Putamen (tissue), 1 donor: ENCODE measurements around the gene ASXL2.
"Not testable (repeated sequence)": the region's sequence is repeated elsewhere in the genome, so short reads cannot be mapped to it uniquely, and the experiment has no call there.

Experiments used
- DNase-seq: peaks from one replicate; pipeline ENCODE4 v3.0.0-alpha.2; 2016; ENCODE audit warnings: low spot score

ASXL2 gene

DNA sequence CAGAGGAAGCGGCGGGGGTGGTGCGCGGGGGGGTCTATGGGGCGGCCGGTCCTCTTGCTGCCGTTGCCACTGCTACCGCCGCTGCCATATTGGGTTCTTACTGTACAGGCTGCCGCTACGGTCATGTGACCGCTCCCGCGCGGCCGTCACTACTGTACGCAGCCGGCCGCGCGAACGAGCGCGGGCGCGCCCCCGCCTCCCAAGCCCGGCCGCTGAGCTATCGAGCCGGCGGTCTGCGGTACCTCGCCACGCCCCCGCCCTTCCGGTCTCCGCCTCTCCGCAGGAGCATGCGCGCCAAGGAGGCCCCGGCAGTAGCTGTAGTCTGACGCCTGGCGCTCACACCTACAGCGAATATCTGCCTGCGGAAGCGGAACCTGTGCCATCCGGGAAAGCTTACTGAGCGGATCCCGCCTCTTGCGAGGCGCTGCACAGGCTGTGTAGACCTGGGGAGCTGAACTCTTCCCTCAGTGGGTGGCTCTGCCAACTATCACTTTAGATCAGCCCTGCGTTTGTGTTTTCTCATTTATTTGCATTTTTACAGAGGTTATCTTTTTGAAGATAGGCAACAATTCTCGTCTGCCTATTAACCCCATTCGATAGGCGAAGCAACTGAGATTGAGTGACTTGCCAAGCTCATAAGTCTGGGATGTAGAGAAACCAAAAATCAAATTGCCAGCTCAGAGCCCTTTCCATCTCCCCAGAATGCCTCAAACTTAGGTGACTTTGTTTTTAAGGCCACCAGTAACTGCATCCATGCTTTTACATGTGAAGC, at the start of gene ASXL2:
Gene ASXL2 (minus strand): TSS at position 127 of the 772 bp plus-strand sequence. CDS start 265 bp downstream, outside the sequence.
- peak; percentile 97 for DNase-seq

DNA sequence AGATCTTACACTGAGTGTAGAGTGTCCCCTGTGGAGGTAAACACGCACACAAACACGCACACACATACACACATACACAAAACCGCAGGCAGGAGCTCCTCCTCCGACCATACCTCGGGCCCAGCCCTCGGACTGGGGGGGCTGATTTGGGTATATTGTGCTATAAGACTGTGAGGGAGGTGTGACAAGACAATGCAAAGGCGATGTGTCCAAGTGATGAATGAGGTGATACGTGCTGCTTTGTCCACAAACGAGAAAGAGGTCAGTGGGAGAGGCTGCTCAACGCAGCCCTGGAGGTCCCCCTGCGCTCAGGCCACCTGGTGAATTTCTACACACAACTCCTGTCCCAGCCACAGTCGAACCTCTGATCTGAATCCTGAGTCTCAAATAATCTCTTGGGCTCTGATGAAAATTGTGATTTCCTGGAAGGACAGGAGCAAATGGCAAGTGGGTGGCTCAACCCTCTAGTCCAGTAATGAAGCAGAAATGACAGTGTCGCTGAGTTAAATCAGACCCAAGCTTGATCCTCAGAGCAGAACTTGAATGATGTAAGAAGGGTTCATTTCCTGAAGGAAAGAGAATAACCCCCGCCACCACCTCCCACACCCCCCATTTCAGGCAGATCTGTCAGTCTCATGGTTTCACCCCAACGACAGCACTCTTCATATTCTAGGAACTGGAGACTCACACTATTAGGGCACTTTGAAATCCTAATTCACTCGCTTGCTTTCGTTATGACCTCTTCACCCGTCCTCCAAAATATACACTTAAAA, 48.9 kb upstream of the ASXL2 start:
- peak; percentile 36 for DNase-seq

GRCh38 chr2:25922501-25922900, 44.2 kb upstream of the ASXL2 start:
- DNase-seq: no peak

GRCh38 chr2:25920786-25921415, 42.6 kb upstream of the ASXL2 start:
- no peak for DNase-seq

DNA sequence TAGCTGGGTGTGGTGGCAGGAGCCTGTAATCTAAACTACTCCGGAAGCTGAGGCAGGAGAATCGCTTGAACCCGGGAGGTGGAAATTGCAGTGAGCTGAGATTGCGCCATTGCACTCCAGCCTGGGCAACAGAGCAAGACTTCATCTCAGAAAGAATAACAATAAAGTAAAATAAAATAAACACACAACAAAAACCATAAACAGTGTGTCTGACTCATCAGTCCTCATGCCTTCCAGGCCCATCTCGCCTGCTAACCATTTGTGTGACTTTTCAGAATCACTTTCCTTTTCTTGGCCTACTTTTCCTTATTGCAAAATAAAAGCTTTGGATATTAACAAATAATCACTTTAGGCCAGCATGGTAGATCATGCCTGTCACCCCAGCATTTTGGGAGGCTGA, 42.0 kb upstream of the ASXL2 start:
- DNase-seq: no peak

DNA sequence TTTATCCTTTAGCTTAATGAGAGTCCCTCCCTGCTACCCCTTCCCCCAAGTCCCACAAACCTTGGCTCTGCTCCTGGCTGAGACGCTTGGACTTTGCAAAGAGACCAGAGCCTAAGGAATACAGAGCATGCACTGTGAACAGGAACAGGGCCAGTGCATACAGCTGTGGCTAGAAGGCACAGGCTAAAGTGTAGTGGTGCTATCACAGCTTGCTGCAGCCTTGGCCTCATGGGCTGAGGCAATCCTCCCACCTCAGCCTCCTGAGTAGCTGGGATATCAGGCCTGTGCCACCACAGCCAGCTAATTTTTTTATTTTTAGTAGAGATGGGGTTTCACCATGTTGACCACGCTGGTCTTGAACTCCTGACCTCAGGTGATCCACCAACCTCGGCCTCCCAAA, 39.5 kb upstream of the ASXL2 start:
- DNase-seq: no peak

DNA sequence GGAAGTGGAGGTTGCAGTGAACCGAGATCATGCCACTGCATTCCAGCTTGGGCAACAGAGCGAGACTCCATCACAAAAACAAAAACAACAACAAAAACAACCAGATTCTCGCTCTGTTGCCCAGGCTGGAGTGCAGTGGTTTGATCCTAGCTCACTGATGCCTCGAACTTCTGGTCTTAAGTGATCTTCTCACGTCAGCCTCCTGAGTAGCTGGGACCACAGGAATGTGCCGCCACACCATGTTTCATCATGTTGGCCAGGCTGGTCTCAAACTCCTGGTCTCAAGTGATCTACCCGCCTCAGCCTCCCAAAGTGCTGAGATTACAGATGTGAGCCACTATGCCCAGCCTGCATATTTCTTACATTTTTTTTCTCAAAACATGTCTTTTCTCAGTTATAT, 39.1 kb upstream of the ASXL2 start:
- not testable (repeated sequence) for DNase-seq

DNA sequence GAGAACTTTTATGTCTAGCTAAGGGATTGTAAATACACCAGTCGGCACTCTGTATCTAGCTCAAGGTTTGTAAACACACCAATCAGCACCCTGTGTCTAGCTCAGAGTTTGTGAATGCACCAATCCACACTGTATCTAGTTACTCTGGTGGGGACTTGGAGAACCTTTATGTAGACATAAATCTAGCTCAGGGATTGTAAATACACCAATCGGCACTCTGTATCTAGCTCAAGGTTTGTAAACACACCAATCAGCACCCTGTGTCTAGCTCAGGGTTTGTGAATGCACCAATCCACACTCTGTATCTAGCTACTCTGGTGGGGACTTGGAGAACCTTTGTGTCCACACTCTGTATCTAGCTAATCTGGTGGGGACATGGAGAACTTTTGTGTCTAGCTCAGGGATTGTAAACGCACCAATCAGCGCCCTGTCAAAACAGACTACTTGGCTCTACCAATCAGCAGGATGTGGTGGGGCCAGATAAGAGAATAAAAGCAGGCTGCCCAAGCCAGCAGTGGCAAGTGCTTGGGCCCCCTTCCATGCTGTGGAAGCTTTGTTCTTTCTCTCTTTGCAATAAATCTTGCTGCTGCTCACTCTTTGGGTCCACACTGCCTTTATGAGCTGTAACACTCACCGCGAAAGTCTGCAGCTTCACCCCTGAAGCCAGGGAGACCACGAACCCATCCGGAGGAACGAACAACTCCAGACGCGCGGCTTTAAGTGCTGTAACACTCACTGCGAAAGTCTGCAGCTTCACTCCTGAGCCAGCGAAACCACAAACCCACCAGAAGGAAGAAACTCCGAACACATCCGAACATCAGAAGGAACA, 37.9 kb upstream of the ASXL2 start:
- not testable (repeated sequence) for DNase-seq

DNA sequence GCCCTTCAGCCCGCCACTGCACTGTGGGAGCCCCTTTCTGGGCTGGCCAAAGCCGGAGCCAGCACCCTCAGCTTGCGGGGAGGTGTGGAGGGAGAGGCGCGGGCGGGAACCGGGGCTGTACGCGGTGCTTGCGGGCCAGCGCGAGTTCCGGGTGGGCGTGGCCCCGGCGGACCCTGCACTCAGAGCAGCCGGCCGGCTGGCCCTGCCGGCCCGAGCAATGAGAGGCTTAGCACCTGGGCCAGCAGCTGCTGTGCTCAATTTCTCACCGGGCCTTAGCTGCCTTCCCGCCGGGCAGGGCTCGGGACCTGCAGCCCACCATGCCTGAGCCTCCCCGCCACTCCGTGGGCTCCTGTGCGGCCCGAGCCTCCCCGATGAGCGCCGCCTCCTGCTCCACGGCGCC, 37.1 kb upstream of the ASXL2 start:
- DNase-seq: not testable (repeated sequence)

GRCh38 chr2:25913696-25913973, 35.3 kb upstream of the ASXL2 start:
- not testable (repeated sequence) for DNase-seq

DNA sequence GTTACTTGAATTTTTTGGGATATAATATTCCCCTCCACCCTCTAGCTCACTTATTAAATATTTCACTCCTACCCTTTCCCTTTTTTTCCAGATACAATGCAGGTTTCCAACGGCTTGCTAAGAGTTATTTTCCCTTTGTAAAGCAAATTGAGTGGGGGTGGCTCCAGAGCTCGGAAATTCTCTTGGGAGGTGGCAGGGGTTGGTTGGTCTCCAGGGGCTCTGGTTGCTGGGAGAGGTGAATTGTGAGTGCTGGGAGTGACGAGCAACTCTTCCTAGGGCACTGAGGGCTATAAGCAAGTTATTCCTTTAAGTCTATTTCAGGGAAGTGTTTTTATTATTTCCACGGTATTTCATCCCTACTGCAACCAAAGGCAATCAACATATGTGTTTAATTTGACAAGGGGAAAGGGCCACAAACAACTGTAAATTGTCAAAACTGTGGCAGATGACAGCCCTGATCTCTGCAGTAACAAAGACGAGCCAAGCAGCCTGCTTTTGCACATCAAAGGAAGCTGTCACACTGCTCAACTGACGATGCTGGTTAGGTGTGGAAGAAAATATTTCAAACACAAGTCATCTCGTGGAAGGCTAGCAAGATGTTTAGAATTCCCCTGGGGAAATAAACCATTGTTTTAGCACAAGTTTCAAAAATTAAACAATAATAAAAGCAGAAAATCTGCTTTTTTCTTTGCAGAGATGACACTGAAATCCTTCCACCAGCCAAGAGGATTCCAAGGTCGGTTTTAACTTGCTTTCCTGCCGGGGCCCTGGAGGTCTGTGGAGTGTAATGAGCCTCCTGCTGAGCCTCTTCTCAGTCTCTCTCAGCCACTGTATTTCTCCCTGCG, 34.8 kb upstream of the ASXL2 start:
- peak; percentile 78 for DNase-seq

GRCh38 chr2:25909574-25909973, 31.3 kb upstream of the ASXL2 start:
- DNase-seq: not testable (repeated sequence)

GRCh38 chr2:25905126-25905525, 26.8 kb upstream of the ASXL2 start:
- no peak for DNase-seq

GRCh38 chr2:25903216-25903776, 25.0 kb upstream of the ASXL2 start:
- no peak for DNase-seq

- DNase-seq: no peak
These were observed 21.2 kb upstream of the ASXL2 start for GRCh38 chr2:25899404-25899970.

- DNase-seq: no peak
These were observed 19.2 kb upstream of the ASXL2 start for GRCh38 chr2:25897506-25897905.

- DNase-seq: not testable (repeated sequence)
These were observed 18.0 kb upstream of the ASXL2 start for GRCh38 chr2:25896308-25896707.

GRCh38 chr2:25895610-25896009, 17.3 kb upstream of the ASXL2 start:
- DNase-seq: no peak

GRCh38 chr2:25895018-25895417, 16.7 kb upstream of the ASXL2 start:
- no peak for DNase-seq

DNA sequence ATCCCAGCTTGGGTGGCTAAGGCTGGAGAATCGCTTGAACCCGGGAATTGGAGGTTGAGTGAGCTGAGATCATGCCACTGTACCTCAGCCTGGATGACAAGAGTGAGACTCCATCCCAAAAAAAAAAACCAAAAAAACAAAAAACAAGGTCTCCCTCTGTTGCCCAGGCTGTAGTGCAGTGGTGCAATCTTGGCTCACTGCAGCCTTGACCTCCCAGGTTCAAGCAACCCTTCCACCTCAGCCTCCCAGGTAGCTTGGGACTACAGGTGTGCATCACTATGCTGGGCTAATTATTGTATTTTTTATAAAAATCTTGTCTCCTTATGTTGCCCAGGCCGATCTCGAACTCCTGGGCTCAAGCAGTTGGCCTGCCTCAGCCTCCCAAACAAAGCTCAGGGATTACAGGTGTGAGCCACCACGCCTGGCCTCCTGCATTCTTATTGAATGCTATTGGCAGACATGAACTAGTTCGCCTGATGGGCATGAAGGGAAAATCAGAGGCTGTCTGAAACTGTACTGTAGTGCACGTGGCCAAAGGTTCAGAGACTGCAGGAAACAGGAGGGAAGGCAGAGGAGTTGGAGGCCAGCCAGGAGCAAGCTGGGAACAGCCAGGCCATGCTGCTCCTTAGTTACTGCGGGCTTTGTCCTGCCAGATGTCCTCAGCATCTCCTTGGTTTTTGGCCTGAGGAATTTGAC, 16.0 kb upstream of the ASXL2 start:
- DNase-seq: no peak
